GM19438 (cell line): ENCODE results near the gene VAPA.

Source experiments
- ATAC-seq: cut with Tn5 transposase; IDR thresholded peaks from one replicate; pipeline ENCODE4 v1.9.1; 2021; ENCODE audit warnings: low read depth; ENCODE audit not compliant: unreplicated experiment

Gene VAPA

DNA sequence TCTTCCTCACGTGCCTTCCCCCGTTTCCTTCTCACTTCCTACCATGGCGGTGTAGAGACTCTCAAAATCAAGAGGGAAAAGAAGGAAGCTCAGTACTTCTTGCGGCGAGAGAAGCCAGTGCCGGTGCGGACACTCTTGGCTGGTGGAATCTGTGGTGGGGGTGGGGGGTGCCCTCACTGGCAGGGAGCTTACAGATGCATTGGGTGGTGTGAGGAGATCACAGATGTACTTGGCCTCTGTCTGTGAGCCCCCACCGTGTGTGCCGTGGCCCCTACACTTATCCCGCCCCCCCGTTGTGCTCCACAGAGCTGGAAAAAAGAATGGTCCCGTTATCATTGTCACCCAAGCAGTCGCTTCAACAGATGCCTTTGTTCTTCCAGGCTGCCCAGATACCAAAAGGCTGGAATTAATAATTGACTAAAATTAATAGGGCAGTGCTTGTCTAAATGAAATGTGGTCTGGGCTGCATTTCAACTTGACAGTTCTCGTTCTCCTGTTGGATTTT lies 79.8 kb downstream of the VAPA start:
- ATAC-seq, result no peak

DNA sequence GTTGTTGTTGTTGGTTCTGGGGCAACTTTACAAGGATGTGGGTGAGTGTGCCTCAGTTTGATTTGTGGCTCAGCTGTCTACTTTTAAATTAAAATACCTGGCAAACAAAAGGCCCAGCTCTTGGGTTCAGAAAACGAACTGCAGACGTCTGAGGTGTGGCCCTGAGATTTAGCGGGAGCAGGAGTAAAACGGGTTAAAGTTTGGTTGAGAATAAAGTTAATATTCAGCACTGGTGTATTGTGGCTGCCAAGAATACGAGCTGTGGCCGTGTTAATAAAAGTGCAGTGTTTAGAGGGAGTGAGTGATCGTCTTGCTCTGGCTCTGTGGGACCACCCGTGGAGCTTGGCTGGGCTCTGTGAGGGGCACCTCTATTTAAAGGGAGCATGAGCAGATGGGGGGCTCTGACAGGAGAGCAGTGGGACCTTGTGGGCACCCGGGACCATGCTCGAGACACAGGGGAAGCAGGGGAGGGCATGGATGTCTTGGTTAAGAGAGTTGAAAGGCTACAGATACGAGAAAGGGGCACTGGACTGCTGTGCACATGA lies 80.3 kb downstream of the VAPA start:
- ATAC-seq, result no peak

DNA sequence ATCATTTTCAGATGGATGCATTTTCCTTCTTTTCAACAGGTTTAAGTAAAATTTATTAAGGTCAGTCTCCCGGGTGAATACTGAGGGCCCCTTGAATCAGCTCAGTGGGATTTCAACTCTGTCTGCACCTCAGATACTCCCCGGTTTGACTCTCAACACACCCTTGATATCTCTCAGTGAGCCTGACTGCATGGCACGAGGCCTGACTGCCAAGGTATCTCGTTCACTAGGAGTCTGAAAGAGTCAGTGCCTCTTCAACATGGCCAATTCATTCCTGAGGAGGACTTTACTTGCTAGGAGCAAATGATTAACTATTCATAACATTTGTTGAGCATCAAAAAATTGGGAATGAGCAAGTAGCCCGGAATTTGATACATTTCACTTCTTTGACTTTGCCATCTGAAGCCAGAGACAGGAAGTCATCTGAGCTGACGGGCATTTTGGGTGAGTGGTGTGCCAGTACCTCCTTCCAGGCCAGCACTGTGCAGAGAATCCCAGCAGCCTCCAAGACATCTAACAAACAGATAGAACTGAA lies 81.0 kb downstream of the VAPA start:
- ATAC-seq, result no peak

DNA sequence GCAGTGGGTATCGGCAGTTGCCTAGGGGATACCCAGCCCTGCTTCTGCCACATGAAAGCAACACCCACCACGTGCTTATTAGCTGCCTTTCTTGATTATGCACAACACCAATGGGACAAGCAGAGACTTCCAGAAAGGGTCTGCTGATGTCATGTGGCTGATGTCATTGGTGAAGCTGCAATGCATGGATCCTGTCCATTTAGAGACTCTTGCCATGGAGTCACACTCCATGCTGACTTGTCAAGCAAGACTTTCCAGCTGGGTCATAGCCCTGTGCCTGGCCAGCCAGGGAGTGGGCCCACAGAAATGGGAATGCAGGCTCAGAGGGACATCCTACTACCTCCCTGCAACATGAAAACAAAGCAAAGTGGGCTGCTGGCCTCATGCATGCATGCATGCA lies 81.8 kb downstream of the VAPA start:
- no peak for ATAC-seq

DNA sequence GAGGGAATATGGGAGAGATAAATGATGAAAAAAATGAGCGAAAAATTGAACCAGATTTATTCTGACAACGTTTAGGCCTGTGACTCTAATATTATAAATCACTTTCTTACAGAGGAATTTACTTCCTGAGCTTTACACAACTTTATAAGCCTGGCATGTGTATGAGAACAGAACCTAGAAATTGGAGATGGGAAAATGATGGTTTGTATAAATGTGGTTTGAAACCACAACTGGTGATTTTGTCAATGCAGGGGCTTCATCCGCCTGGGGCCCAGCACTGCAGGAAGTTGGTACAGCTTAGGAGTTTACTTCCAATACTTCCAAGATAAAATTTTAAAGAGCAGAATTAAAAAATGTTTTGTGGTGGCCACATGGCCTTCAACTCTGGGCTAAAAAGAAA lies 82.3 kb downstream of the VAPA start:
- ATAC-seq, result no peak

DNA sequence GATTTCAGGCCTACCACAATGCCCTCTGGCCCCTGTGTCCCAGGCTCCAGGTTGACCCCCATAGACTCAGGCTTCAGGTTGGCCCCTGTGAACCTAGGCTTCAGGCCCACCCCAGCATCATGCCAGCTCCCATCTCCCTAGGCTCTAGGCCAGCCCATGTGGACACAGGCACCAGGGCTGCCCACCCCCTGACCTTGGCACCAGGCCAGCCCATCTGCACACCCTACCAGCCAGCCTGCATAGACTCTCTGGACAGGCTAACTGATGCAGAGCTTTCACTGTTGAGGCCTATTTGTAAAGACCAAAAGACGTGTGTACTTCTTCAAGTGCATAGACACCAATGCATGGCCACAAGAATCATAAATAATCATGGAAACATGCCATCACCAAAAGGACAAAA lies 83.9 kb downstream of the VAPA start:
- ATAC-seq, result no peak

DNA sequence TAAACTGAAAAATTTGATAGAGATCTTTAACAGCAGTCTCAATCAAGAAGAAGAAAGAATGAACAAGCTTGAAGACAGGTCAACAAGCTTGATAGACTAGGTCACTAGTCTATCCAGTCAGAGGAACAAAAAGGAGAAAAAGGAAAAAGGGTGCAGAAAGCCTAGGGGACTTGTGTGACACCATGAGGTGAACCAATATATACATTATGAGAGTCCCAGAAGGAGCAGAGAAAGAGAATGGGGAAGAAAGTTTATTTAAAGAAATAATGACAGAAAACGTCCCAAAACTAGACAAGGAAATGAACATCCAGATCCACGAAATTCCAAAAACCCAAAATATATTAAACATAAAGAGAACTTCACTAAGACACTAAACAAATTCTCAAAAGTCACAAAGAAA lies 84.5 kb downstream of the VAPA start:
- ATAC-seq, result no peak

DNA sequence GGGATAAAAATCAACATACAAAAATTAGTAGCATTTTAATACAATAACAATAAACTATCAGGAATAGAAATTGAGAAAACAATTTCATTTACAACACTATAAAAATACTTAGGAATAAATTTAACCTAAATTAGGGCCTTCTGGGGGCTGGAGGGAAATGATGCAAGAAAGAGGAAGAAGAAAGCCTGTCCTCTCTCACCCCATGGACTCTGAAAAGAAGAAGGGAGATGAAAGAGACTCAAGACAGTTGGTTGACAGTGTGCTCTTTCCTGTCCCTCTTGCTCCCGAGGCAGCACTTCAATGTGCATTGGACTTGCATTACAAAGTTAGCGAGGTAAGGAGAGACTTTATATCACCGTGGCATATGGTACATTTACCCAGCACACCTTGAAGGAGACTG lies 88.5 kb downstream of the VAPA start:
- no peak for ATAC-seq

DNA sequence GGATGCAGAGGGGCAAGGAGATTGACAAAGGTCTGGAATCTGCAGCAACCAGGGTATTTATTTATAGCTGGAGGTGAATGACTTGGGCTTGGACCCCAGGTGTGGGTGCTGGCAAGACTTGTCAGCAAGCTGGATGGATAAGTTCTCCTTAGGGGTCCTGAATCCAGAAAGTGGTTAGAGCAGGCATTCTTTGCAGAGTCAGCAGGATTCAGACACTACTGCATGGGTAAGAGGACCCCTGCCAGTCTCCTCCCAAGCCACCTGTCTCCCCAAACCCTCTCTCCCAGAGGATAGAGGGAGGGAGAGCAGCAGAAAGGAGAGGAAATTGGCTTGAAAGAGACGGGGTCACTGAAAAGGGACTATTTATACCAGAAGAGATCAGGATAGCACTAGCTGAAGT lies 89.5 kb downstream of the VAPA start:
- no peak for ATAC-seq

DNA sequence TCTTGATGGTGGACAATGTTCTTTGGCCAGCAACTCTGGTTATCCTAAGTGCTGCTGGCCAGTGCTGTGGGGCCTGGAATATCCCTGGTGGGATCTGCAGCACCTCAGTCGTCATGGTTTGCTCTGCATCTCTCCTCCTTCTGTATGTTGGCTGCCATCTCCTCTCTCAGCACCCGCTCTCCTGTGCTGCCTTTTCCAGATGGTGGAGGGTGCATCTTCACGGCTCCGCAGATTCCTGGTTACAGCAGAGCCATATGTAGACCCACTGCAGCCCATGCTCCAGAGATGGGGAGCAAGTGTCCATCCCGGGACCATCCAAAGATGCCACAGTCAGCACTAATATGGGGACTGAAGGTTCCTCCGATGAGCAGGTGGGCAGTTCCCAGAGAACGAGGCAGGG lies 90.0 kb downstream of the VAPA start:
- ATAC-seq, result no peak

DNA sequence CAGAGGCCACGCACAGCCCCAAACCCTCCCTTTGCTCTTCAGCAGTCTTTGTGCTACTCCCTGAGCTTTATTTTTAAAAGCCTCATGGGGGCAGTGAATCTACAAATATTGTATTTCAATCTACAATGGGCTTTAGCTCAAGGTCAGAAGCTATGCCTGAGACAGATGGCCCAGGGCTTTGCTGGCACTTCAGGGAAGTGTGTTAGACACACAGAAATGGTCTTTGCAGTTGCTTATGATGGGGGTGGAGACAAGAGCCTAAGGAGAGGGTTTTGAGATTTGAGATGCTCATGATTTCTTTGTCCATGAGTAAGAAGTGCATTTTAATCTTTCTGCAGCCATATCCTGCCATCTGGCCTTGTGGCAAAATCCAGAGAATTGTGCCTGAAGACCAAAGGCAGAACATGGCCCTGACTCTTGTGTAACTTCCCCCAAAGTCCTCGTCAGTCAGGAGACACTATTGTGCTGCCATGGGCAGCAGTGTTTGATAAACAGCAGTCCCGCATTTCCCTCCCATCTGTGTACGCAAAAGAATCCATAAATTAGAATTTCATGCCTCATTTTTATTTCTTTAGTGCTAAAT lies 92.6 kb downstream of the VAPA start:
- no peak for ATAC-seq

DNA sequence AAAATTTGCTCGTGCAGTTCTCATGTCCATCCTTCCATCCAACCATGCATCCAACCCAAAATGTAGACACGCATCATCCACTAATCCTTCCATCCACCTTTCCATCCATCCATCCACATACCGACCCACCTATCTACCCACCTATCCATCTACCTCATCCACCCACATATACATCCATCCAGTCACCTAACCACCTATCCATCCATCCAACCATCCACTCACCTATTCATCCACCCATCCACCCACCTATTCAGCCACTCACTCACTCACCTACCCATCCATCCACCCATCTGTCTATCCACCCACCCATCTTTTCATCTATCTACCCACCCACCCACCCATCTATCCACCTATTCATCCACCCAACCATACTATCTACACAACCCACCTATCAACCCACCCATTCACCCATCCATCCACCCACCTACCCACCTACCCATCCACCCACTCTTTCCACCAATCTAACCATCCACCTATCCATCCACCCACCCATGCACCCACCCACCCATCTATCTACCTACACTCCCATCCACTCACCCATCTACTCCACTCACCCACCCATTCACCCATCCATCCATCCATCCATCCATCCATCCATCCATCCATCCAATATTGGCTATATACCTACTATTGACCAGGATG lies 94.3 kb downstream of the VAPA start:
- ATAC-seq, result no peak
